ENCODE data around the gene THOC5.

- no peak for TF ChIP-seq CTCF (IDR thresholded peaks at IDR 0.05)
- TF ChIP-seq POLR2A (IDR thresholded peaks at IDR 0.05): no peak
- TF ChIP-seq POLR2AphosphoS5 (IDR thresholded peaks at IDR 0.05): no peak
Measured at GRCh38 chr22:29487426-29487986, 66.1 kb downstream of the THOC5 start.
